ENCODE results near the gene TCN1. TPM values are rescaled to one million over a fixed set of nuclear protein-coding genes. Genes with fewer than 3 reads are reported as not detected.

TCN1 gene
- total and polyA plus RNA-seq, 9 of the 15 experiments (the other 6 are each of a cell fraction or from before 2014, with no cell fraction given): 0.63 to 25.9 (median 8.0) TPM

DNA sequence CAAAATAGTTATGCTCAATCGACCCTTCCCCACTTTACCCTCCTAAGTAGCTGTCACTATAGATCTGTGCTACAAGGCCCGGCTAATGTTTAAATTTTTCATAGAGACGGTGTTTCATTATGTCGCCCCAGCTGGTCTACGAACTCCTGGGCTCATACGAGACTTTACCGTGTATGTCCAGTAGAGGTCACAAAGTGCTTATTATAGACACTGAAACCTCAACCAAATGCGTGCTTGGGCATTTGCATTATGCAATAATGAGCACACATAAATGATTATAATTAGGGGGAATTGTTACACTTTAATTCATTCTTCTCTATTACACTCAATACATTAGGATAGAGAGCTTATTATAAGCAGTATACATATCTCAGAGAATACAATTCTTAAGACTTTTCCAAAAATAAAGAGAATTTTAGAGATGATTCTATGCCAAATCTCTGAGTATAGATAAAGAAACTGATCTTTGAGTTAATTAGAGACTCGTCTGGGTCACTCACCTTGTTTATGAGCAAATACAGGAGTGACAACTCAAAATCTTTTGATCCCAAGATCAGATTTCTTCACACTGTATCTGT is 43.2 kb downstream of the TCN1 start (continued):
- TF ChIP-seq, protein P1, sequence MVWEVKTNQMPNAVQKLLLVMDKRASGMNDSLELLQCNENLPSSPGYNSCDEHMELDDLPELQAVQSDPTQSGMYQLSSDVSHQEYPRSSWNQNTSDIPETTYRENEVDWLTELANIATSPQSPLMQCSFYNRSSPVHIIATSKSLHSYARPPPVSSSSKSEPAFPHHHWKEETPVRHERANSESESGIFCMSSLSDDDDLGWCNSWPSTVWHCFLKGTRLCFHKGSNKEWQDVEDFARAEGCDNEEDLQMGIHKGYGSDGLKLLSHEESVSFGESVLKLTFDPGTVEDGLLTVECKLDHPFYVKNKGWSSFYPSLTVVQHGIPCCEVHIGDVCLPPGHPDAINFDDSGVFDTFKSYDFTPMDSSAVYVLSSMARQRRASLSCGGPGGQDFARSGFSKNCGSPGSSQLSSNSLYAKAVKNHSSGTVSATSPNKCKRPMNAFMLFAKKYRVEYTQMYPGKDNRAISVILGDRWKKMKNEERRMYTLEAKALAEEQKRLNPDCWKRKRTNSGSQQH (CRISPR knock-in tag; IDR thresholded peaks at IDR 0.05): no peak
- TF ChIP-seq BDP1 (IDR thresholded peaks at IDR 0.05; ENCODE audit: insufficient read depth, insufficient read length) (no peak), KDM5B (IDR thresholded peaks at IDR 0.05; ENCODE audit: insufficient replicate concordance, low read depth, low read length) (no peak), CXXC5 (CRISPR knock-in tag; IDR thresholded peaks at IDR 0.05) (peak; percentile 75), ZNF24 (IDR thresholded peaks at IDR 0.05) (no peak), PHF21A (IDR thresholded peaks at IDR 0.05; ENCODE audit: borderline replicate concordance, low read depth) (no peak), ILK (tag; IDR thresholded peaks at IDR 0.05; ENCODE audit: borderline replicate concordance, low read depth) (no peak), EGR1 (conservative IDR thresholded peaks at IDR 0.05) (no peak), ILF3 (IDR thresholded peaks at IDR 0.05; ENCODE audit: borderline replicate concordance) (no peak), OTX1 (CRISPR knock-in tag; IDR thresholded peaks at IDR 0.05) (no peak), POLR2AphosphoS2 (IDR thresholded peaks at IDR 0.05; ENCODE audit: low read length) (no peak), CHCHD3 (CRISPR knock-in tag; IDR thresholded peaks at IDR 0.05) (no peak), MED1 (CRISPR knock-in tag; IDR thresholded peaks at IDR 0.05; ENCODE audit: borderline replicate concordance) (no peak), NCOA6 (IDR thresholded peaks at IDR 0.05) (no peak), GTF2E2 (tag; IDR thresholded peaks at IDR 0.05) (0 out of 2 replicates have a peak, but pooled peaks have one; percentile 32)
- TF ChIP-seq, protein P2, sequence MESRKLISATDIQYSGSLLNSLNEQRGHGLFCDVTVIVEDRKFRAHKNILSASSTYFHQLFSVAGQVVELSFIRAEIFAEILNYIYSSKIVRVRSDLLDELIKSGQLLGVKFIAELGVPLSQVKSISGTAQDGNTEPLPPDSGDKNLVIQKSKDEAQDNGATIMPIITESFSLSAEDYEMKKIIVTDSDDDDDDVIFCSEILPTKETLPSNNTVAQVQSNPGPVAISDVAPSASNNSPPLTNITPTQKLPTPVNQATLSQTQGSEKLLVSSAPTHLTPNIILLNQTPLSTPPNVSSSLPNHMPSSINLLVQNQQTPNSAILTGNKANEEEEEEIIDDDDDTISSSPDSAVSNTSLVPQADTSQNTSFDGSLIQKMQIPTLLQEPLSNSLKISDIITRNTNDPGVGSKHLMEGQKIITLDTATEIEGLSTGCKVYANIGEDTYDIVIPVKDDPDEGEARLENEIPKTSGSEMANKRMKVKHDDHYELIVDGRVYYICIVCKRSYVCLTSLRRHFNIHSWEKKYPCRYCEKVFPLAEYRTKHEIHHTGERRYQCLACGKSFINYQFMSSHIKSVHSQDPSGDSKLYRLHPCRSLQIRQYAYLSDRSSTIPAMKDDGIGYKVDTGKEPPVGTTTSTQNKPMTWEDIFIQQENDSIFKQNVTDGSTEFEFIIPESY (CRISPR knock-in tag; IDR thresholded peaks at IDR 0.05): peak; percentile 34; the same call in 1 of the 2 replicates
- TF ChIP-seq, protein P3, sequence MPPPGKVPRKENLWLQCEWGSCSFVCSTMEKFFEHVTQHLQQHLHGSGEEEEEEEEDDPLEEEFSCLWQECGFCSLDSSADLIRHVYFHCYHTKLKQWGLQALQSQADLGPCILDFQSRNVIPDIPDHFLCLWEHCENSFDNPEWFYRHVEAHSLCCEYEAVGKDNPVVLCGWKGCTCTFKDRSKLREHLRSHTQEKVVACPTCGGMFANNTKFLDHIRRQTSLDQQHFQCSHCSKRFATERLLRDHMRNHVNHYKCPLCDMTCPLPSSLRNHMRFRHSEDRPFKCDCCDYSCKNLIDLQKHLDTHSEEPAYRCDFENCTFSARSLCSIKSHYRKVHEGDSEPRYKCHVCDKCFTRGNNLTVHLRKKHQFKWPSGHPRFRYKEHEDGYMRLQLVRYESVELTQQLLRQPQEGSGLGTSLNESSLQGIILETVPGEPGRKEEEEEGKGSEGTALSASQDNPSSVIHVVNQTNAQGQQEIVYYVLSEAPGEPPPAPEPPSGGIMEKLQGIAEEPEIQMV (tag; conservative IDR thresholded peaks at IDR 0.05; ENCODE audit: low read depth): no peak
- TF ChIP-seq, protein P4, sequence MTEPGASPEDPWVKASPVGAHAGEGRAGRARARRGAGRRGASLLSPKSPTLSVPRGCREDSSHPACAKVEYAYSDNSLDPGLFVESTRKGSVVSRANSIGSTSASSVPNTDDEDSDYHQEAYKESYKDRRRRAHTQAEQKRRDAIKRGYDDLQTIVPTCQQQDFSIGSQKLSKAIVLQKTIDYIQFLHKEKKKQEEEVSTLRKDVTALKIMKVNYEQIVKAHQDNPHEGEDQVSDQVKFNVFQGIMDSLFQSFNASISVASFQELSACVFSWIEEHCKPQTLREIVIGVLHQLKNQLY (CRISPR knock-in tag; conservative IDR thresholded peaks at IDR 0.05): no peak
- TF ChIP-seq, protein P5, sequence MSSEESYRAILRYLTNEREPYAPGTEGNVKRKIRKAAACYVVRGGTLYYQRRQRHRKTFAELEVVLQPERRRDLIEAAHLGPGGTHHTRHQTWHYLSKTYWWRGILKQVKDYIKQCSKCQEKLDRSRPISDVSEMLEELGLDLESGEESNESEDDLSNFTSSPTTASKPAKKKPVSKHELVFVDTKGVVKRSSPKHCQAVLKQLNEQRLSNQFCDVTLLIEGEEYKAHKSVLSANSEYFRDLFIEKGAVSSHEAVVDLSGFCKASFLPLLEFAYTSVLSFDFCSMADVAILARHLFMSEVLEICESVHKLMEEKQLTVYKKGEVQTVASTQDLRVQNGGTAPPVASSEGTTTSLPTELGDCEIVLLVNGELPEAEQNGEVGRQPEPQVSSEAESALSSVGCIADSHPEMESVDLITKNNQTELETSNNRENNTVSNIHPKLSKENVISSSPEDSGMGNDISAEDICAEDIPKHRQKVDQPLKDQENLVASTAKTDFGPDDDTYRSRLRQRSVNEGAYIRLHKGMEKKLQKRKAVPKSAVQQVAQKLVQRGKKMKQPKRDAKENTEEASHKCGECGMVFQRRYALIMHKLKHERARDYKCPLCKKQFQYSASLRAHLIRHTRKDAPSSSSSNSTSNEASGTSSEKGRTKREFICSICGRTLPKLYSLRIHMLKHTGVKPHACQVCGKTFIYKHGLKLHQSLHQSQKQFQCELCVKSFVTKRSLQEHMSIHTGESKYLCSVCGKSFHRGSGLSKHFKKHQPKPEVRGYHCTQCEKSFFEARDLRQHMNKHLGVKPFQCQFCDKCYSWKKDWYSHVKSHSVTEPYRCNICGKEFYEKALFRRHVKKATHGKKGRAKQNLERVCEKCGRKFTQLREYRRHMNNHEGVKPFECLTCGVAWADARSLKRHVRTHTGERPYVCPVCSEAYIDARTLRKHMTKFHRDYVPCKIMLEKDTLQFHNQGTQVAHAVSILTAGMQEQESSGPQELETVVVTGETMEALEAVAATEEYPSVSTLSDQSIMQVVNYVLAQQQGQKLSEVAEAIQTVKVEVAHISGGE (CRISPR knock-in tag; IDR thresholded peaks at IDR 0.05): no peak

All from K562 (cell line).